ENCODE results near the gene SUPT7L.

SUPT7L gene

GRCh38 chr2:27663285-27664153, at the start of gene SUPT7L, which contains the start of gene SLC4A1AP (continued):
- TF ChIP-seq ZNF777 (tag by site-specific recombination; IDR thresholded peaks at IDR 0.05; ENCODE audit: borderline replicate concordance) = peak; percentile 94
- TF ChIP-seq WT1 (tag by site-specific recombination; IDR thresholded peaks at IDR 0.05) = peak; percentile 13; the same call in 1 of the 2 replicates
- TF ChIP-seq GLI4 (tag by site-specific recombination; IDR thresholded peaks at IDR 0.05) = peak; percentile 91
- TF ChIP-seq ZNF239 (tag by site-specific recombination; IDR thresholded peaks at IDR 0.05) = no peak
- no peak for TF ChIP-seq BCL6B (tag by site-specific recombination; IDR thresholded peaks at IDR 0.05)
- 0 out of 2 replicates have a peak, but pooled peaks have one; percentile 37 for TF ChIP-seq ZNF488 (tag by site-specific recombination; IDR thresholded peaks at IDR 0.05)
- no peak for TF ChIP-seq ZNF423 (tag by site-specific recombination; IDR thresholded peaks at IDR 0.05)
- TF ChIP-seq ZBTB11 (tag by site-specific recombination; conservative IDR thresholded peaks at IDR 0.05; ENCODE audit: low read depth) = peak; percentile 100
- TF ChIP-seq SCRT1 (tag by site-specific recombination; IDR thresholded peaks at IDR 0.05; ENCODE audit: borderline replicate concordance) = peak; percentile 91
- TF ChIP-seq HOXA7 (CRISPR knock-in tag; IDR thresholded peaks at IDR 0.05; ENCODE audit: borderline replicate concordance) = no peak
- TF ChIP-seq ZNF549 (tag by site-specific recombination; IDR thresholded peaks at IDR 0.05) = no peak
- no peak for TF ChIP-seq ZNF26 (tag by site-specific recombination; IDR thresholded peaks at IDR 0.05)
- TF ChIP-seq SP7 (tag by site-specific recombination; IDR thresholded peaks at IDR 0.05) = peak; percentile 96
- no peak for TF ChIP-seq ZNF473 (tag by site-specific recombination; IDR thresholded peaks at IDR 0.05)
- no peak for TF ChIP-seq SETDB1 (IDR thresholded peaks at IDR 0.05; ENCODE audit: insufficient read length, low read length)
- TF ChIP-seq ZNF324 (tag by site-specific recombination; IDR thresholded peaks at IDR 0.05) = peak; percentile 98
- TF ChIP-seq ZNF660 (tag by site-specific recombination; IDR thresholded peaks at IDR 0.05) = peak; percentile 97
- no peak for TF ChIP-seq ZNF792 (tag by site-specific recombination; IDR thresholded peaks at IDR 0.05)
- no peak for TF ChIP-seq ZNF133 (tag by site-specific recombination; IDR thresholded peaks at IDR 0.05)
- TF ChIP-seq YY2 (tag by site-specific recombination; IDR thresholded peaks at IDR 0.05) = peak; percentile 99
- TF ChIP-seq ZIC2 (tag by site-specific recombination; IDR thresholded peaks at IDR 0.05) = no peak
- no peak for TF ChIP-seq BCL11A (tag by site-specific recombination; IDR thresholded peaks at IDR 0.05; ENCODE audit: low read depth)
- TF ChIP-seq ZNF214 (tag by site-specific recombination; IDR thresholded peaks at IDR 0.05; ENCODE audit: borderline replicate concordance) = no peak
- TF ChIP-seq TSHZ1 (tag by site-specific recombination; IDR thresholded peaks at IDR 0.05; ENCODE audit: borderline replicate concordance) = no peak
- no peak for TF ChIP-seq ZNF560 (tag by site-specific recombination; IDR thresholded peaks at IDR 0.05; ENCODE audit: borderline replicate concordance)
- no peak for TF ChIP-seq PRDM6 (tag by site-specific recombination; IDR thresholded peaks at IDR 0.05)
- no peak for TF ChIP-seq ZNF157 (tag by site-specific recombination; IDR thresholded peaks at IDR 0.05)

Data from HEK293 (cell line).